ENCODE data around the gene SH3GL3. TPM values are rescaled to one million over a fixed set of nuclear protein-coding genes. Genes with fewer than 3 reads are reported as not detected.

Gene SH3GL3
- total and polyA plus RNA-seq, 12 donors, result 0.24 to 1.7 (median 1.2) TPM; not detected in 6

DNA sequence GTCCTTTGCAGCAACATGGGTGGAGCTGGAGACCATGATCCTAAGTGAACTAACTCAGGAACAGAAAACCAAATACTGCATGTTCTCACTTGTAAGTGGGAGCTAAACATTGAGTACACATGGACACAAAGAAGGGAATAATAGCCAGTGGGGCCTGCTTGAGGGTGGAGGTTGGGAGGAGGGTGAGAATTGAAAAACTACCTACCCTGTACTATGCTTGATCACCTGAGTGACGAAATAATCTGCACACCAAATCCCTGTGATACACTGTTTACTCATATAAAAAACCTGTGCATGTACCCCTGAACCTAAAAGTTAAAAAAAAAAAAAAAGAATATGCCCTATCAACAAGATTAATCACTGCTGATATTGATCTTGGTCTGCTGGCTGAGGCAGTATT is 148.1 kb downstream of the SH3GL3 start:
- H3K27ac ChIP-seq, result no peak overlapping the region
- WGBS, 4 donors, result 67 to 77% (median 73%) methylated on average over 1 of the region's 1 CpG
- no peak overlapping the region for H3K4me3 ChIP-seq
- H3K9me3 ChIP-seq (replicated peaks in 1 of 3), result no peaks in the 10 kb centered on the region
- TF ChIP-seq POLR2A (IDR thresholded peaks at IDR 0.05), result no peak
- TF ChIP-seq, protein P1, sequence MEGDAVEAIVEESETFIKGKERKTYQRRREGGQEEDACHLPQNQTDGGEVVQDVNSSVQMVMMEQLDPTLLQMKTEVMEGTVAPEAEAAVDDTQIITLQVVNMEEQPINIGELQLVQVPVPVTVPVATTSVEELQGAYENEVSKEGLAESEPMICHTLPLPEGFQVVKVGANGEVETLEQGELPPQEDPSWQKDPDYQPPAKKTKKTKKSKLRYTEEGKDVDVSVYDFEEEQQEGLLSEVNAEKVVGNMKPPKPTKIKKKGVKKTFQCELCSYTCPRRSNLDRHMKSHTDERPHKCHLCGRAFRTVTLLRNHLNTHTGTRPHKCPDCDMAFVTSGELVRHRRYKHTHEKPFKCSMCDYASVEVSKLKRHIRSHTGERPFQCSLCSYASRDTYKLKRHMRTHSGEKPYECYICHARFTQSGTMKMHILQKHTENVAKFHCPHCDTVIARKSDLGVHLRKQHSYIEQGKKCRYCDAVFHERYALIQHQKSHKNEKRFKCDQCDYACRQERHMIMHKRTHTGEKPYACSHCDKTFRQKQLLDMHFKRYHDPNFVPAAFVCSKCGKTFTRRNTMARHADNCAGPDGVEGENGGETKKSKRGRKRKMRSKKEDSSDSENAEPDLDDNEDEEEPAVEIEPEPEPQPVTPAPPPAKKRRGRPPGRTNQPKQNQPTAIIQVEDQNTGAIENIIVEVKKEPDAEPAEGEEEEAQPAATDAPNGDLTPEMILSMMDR (IDR thresholded peaks at IDR 0.05), result no peak
- H3K27me3 ChIP-seq, result no peaks in the 10 kb centered on the region
- DNase-seq, result no peak
- no peaks in the 10 kb centered on the region for H3K4me1 ChIP-seq (replicated peaks in 1 of 2)
- no peaks in the 10 kb centered on the region for H3K36me3 ChIP-seq (replicated peaks in 1 of 2)
- intact Hi-C loops (cut with DNase I), result no loop called here

DNA sequence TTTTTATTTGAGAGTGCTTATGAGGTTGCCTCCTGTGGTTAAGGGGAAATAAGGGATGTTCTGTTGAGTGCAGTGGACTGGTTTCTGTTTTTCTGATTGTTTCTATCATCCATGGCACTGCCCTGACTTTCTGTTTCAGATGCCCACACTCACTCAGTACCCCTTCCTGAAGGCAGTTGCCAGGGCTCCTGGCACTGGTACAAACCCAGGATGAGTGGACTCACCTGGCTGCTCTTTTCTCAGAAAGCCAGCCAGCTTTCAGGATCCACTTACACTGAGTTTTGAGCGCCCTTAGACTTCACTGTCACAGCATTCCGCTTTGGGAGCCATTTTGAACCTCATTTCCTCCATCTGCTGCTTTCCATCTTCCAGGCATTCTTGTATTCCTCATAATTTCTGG is 150.9 kb downstream of the SH3GL3 start:
- no peak overlapping the region for H3K4me3 ChIP-seq
- H3K27me3 ChIP-seq, result no peaks in the 10 kb centered on the region
- no peaks in the 10 kb centered on the region for H3K4me1 ChIP-seq (replicated peaks in 1 of 2)
- no peak for DNase-seq
- no peaks in the 10 kb centered on the region for H3K36me3 ChIP-seq (replicated peaks in 1 of 2)
- no peaks in the 10 kb centered on the region for H3K9me3 ChIP-seq (replicated peaks in 1 of 3)
- no peak overlapping the region for H3K27ac ChIP-seq
- TF ChIP-seq POLR2A (IDR thresholded peaks at IDR 0.05), result no peak
- TF ChIP-seq, protein P1 (IDR thresholded peaks at IDR 0.05), result no peak
- intact Hi-C loops (cut with DNase I), result no loop called here
- WGBS, 4 donors, result 72 to 92% (median 81%) methylated on average over 2 of the region's 2 CpGs

DNA sequence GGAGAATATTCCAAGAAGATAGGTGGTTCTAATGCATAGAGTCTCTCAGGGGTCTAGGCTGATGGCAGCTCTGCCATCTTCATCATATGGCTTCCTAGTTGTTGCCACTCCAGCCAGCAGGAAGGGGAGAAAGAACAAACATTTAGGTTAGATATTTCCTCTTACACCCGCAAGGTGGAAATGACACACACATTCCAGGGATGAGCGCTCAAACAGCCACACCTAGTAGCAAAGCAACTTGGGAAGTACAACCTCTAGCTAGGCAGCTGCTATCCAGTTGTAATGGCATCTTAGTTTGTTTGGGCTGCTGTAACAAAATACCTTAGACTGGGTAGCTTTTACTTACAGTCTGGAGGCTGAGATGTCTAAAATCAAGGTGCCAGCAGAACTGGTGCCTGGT is 154.9 kb downstream of the SH3GL3 start:
- no peaks in the 10 kb centered on the region for H3K27me3 ChIP-seq

DNA sequence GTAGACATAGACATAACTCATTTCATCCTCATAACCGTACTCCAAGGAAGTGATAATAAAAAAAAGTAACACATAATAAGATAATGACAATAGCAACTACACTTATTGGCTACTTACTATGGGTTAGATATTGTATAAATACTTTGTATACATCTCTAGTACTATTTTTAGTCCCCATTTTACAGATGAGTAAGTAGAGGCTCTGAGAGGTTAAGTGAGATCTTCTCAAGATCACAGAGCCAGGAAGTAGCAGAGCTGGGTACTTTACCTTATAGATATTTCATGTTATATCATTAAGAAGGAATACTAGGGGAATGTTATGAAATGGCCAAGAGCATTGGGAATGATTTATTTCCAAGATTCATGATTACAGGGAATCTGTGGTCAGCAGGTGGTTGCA is 157.4 kb downstream of the SH3GL3 start:
- H3K27ac ChIP-seq, result peak overlapping the region in 1 of 5 donors; percentile 59
- H3K27me3 ChIP-seq, result no peaks in the 10 kb centered on the region
- H3K9me3 ChIP-seq (replicated peaks in 1 of 3), result no peaks in the 10 kb centered on the region
- no peaks in the 10 kb centered on the region for H3K4me1 ChIP-seq (replicated peaks in 1 of 2)
- no peak for DNase-seq
- TF ChIP-seq POLR2A (IDR thresholded peaks at IDR 0.05), result no peak
- no peak overlapping the region for H3K4me3 ChIP-seq
- intact Hi-C loops (cut with DNase I), result no loop called here
- 66 to 82% (median 73%) methylated on average over 1 of the region's 1 CpG for WGBS, 4 donors
- no peaks in the 10 kb centered on the region for H3K36me3 ChIP-seq (replicated peaks in 1 of 2)

More for the DNA sequence above, 154.9 kb downstream of the SH3GL3 start:
- Histone ChIP-seq H3K27ac (no peak overlapping the region), H3K4me3 (no peak overlapping the region), H3K36me3 (replicated peaks in 1 of 2) (no peaks in the 10 kb centered on the region), H3K4me1 (replicated peaks in 1 of 2) (no peaks in the 10 kb centered on the region), H3K9me3 (replicated peaks in 1 of 3) (no peaks in the 10 kb centered on the region)
- no peak for DNase-seq
- intact Hi-C loops (cut with DNase I), result no loop called here
- TF ChIP-seq POLR2A (IDR thresholded peaks at IDR 0.05), result no peak
- TF ChIP-seq, protein P1 (IDR thresholded peaks at IDR 0.05), result no peak
- WGBS, 4 donors, result 56 to 100% (median 88%) methylated on average over 1 to 2 of the region's 2 CpGs

All from adrenal gland (tissue), 12 donors.